ENCODE data around the gene ANKRD65.
A peak's percentile ranks its signal among the peaks of the same experiment; 100 is the strongest.

ANKRD65 gene

DNA sequence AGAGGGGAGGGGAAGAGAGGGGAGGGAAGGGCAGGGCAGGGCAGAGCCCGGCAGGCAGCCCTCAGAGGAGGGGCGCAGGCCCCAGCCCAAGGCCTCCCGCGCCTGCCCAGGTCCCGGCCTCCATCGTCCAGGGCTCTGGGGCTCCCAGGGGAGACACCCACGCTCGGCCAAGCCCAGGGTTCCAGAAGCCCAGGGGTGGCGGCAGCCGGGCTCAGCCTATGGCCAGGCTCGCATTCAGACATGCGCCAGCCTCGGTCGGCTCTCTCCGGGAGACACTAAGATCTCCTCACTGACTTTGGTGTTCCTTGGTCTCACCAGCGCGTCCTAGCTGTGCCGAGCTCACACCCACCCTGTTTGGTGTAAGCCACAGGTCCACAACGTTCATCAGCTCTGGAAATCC lies 7.1 kb upstream of the ANKRD65 start:
- DNase-seq (ENCODE audit: low spot score), result no peak
- TF ChIP-seq, protein P1, sequence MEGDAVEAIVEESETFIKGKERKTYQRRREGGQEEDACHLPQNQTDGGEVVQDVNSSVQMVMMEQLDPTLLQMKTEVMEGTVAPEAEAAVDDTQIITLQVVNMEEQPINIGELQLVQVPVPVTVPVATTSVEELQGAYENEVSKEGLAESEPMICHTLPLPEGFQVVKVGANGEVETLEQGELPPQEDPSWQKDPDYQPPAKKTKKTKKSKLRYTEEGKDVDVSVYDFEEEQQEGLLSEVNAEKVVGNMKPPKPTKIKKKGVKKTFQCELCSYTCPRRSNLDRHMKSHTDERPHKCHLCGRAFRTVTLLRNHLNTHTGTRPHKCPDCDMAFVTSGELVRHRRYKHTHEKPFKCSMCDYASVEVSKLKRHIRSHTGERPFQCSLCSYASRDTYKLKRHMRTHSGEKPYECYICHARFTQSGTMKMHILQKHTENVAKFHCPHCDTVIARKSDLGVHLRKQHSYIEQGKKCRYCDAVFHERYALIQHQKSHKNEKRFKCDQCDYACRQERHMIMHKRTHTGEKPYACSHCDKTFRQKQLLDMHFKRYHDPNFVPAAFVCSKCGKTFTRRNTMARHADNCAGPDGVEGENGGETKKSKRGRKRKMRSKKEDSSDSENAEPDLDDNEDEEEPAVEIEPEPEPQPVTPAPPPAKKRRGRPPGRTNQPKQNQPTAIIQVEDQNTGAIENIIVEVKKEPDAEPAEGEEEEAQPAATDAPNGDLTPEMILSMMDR (IDR thresholded peaks at IDR 0.05; ENCODE audit: extremely low read depth, missing control alignments), result no peak

DNA sequence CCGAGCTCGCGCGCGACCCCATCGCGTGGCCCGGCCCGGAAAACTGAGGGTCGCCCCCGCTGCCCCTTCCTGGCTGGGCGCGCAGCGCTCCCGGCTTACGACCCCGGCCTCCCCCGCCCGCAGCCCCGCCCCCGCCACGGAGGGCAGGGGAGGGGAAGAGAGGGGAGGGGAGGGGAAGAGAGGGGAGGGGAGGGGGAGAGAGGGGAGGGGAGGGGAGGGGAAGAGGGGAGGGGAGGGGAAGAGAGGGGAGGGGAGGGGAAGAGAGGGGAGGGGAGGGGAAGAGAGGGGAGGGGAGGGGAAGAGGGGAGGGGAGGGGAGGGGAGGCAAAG lies 6.7 kb upstream of the ANKRD65 start:
- TF ChIP-seq, protein P1 (IDR thresholded peaks at IDR 0.05; ENCODE audit: extremely low read depth, missing control alignments), result no peak
- DNase-seq (ENCODE audit: low spot score), result no peak

DNA sequence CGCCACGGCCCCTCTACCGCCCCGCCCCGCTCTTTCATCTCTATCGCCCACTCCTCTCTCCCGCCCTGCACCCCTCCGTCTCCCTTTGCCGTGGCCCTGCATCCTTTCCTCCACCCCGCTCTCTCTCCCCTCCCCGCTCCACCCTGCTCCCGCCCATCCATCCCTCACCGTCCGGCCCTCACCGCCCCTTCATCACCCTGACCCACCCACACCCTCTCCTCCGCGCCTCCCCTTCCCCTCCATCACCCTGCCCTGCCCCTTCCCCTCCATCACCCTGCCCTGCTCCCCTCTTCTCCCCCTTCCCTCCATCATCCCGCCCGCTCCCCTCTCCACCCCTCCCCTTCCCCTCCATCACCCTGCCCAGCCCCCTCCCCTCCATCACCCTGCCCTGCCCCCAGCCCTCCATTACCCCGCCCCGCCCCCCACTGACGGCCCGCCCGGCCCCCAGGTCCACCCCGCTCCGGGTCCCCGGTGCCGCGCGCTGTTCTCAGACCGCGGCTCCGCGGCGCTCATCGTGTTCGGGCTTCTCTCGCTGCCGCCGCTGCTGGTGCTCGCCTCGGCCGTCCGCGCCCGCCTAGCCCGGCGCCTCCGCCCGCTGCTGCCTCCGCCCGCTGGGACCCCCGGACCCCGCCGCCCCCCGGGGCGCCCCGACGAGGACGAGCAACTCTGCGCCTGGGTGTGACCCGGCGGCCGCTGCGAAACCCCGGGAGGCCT lies 6.2 kb upstream of the ANKRD65 start:
- TF ChIP-seq, protein P1 (IDR thresholded peaks at IDR 0.05; ENCODE audit: extremely low read depth, missing control alignments), result no peak
- DNase-seq (ENCODE audit: low spot score), result peak; percentile 68

DNA sequence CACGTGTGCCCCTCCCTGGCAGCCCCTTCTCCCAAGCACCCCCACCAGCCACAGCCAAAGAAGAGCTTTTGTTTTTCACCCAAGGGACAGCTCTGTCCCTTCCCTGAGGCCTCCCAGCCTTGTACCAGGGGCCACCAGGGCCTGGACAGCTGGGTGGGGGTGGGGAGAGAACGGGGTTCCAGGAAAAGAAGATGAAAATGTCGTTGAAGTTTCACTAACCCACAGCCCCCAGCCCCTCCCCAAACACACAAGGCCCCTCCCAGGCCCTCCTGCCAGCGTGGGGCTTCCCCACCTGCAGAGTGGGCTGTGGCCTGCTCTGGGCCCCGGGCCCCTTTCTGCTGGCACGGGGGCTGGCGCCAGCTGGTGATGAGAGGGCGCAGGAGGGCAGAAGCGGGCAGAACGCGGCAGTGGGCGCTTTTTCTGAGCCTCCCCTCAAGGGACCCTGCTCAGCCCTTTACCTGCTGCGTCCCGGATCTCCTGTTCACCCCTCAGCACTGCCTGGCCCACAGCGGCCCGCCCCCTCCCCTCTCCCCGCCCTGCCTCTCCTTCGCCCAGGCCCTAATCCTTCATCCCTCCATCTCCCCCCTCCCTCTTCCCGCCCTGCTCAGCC lies 5.5 kb upstream of the ANKRD65 start:
- peak; percentile 38 for DNase-seq (ENCODE audit: low spot score)
- TF ChIP-seq, protein P1 (IDR thresholded peaks at IDR 0.05; ENCODE audit: extremely low read depth, missing control alignments), result no peak

DNA sequence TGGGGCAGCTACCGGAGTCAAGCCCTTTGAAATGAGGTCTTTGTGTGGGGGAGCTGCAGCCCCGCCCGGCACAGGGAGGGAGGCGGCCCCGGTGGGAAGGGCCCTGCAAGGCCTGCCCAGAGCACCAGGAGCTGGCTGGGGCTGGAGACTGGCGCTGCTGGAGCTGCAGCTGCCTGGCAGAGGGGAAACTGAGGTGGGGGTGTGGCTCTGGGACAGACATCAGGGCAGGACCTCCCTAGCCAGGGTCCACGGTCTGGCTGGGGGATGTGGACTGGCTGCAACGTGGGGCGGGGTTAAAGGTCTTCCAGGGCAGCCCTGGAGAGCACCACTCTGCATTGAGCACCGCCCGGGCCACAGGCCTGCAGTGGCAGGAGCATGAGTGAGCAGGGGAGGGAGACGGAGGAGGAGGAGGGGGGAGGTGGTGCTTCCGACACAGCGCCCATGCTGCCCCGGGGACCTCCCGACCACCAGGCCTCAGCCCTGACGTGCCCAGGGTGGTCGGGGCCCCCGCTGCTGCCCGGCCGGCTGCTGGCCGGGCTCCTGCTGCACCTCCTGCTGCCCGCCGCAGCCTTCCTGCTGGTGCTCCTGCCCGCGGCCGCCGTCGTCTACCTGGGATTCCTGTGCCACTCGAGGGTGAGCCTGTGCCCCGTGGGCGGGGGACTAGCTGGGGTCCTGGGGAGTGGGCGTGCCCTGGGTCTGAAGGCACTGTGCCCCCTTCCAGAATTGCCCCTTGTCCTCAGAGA lies 4.8 kb upstream of the ANKRD65 start:
- TF ChIP-seq, protein P1 (IDR thresholded peaks at IDR 0.05; ENCODE audit: extremely low read depth, missing control alignments), result no peak
- no peak for DNase-seq (ENCODE audit: low spot score)

DNA sequence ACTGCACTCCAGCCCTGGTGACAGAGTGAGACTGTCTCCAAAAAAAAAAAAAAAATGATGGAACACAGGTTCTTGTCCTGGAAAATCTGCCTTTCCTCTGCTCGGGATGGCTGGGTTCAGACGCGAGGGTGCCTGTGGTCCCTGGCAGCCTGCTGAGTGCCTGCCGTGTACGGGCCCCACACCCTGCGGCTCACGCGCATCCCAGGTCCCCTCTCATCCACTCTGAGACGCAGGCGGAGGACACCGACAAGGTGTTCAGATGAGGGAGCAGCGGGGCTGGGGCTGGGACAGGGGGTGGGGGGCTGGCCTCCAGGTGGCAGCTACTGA lies 4.3 kb upstream of the ANKRD65 start:
- TF ChIP-seq, protein P1 (IDR thresholded peaks at IDR 0.05; ENCODE audit: extremely low read depth, missing control alignments), result no peak
- no peak for DNase-seq (ENCODE audit: low spot score)

DNA sequence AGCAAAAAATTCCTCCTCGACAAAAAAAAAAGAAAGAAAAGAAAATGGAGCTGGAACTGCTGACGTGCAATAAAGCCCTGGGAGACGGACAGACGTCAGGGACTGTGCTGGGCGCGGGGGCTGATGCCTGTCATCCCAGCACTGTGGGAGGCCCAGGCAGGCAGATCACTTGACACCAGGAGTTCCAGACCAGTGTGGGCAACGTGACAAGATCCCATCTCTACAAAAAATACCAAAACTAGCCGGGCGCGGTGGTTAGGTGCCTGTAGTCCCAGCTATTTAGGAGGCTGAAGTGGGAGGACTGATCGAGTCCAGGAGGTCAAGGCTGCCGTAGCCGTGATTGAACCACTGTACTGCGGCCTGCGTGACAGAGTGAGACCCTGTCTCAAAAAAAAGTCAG lies 3.6 kb upstream of the ANKRD65 start:
- TF ChIP-seq, protein P1 (IDR thresholded peaks at IDR 0.05; ENCODE audit: extremely low read depth, missing control alignments), result no peak
- no peak for DNase-seq (ENCODE audit: low spot score)
